Mesothelial cell of epicardium (in vitro differentiated cells): Measurements from ENCODE around the gene UTP14C. TPM values are rescaled to one million over a fixed set of nuclear protein-coding genes. Genes with fewer than 3 reads are reported as not detected.
"Not testable (repeated sequence)": the region's sequence is repeated elsewhere in the genome, so short reads cannot be mapped to it uniquely, and the experiment has no call there.

Experiments used
- DNase-seq, 2 experiments: peaks; one replicate each; pipeline ENCODE4 v3.0.0; 2021; ENCODE audit warnings: low spot score in 2 of 2; ENCODE audit not compliant: unreplicated experiment in 2 of 2
- H3K27ac Mint-ChIP-seq: 2 replicates; pipeline ENCODE4 v1.8.0; 2021; ENCODE audit warnings: mixed read lengths
- H3K27me3 Mint-ChIP-seq: 2 replicates; pipeline ENCODE4 v1.8.0; 2021; ENCODE audit warnings: low read depth, mixed read lengths
- H3K36me3 Mint-ChIP-seq: 2 replicates; pipeline ENCODE4 v1.8.0; 2021; ENCODE audit warnings: mixed read lengths
- H3K4me1 Mint-ChIP-seq: 2 replicates; pipeline ENCODE4 v1.8.0; 2021; ENCODE audit warnings: mixed read lengths
- H3K4me3 Mint-ChIP-seq: 2 replicates; pipeline ENCODE4 v1.8.0; 2021; ENCODE audit warnings: mild to moderate bottlenecking, moderate library complexity, mixed read lengths
- H3K9me3 Mint-ChIP-seq: 2 replicates; pipeline ENCODE4 v1.8.0; 2021; ENCODE audit warnings: mixed read lengths
- CTCF ChIP-seq: fragments of 200-600 bp; sonication (generic); IDR thresholded peaks from one replicate; pipeline ENCODE4 v1.5.0; 2021; ENCODE audit warnings: antibody characterized with exemption; ENCODE audit not compliant: unreplicated experiment
- total RNA-seq: library from RNA; stranded (reverse); gene quantifications from 3 replicates; pipeline ENCODE4 v1.2.1, GENCODE V29; 2021

Gene UTP14C
- total RNA-seq, 1 donor from 2014 or later = 27.1 TPM

DNA sequence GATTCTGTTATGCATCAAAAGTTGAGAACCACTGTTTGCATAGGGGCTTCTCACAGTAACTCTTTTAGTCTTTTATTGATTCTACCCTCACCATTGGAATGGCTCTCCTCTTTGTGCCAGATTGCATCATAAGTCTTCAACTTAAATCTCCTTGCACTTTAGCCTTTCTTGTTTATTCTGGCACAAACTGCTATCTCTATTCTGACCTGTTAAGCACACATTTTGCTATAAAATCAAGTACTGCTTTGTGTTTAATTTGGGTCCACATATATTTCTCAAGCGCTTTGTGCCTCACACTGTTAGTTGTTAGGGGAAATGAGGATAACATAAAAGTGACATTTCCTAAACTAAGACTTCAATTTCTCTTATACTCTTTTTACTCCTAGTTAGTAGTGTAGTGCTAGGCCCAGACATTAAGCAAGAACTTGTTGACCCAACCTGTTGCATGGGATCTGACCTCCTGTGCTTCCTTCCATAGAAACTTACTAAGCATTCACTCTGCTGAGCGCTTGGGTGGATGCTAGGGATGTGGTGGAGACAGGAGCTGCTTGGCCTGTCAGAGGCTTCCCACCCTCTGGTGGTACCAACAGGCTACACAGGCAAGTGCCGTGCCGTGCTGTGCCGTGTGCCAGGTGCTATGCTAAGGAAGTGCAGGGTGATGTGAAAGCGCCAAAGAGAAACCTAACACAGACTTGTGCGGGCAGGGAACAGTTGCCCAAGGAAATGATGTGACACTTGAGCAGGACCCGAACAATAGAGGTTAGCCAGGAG lies 1.2 kb downstream of the UTP14C start:
- H3K27ac Mint-ChIP-seq = no peak overlapping the region
- H3K36me3 Mint-ChIP-seq = peaks cover 79% of the 10 kb centered on the region
- DNase-seq = no peak
- H3K4me3 Mint-ChIP-seq = no peak overlapping the region
- H3K9me3 Mint-ChIP-seq = peaks cover 55% of the 10 kb centered on the region
- TF ChIP-seq CTCF = no peak
- no peaks in the 10 kb centered on the region for H3K27me3 Mint-ChIP-seq
- H3K4me1 Mint-ChIP-seq = no peaks in the 10 kb centered on the region

- TF ChIP-seq CTCF = no peak
- peaks cover 78% of the 10 kb centered on the region for H3K36me3 Mint-ChIP-seq
- H3K4me1 Mint-ChIP-seq = no peaks in the 10 kb centered on the region
- H3K9me3 Mint-ChIP-seq = peaks cover 58% of the 10 kb centered on the region
- no peaks in the 10 kb centered on the region for H3K27me3 Mint-ChIP-seq
- no peak overlapping the region for H3K27ac Mint-ChIP-seq
- no peak overlapping the region for H3K4me3 Mint-ChIP-seq
- no peak for DNase-seq
Observed at GRCh38 chr13:52026246-52026626, 1.7 kb downstream of the UTP14C start.

GRCh38 chr13:52027832-52028231 lies 3.3 kb downstream of the UTP14C start:
- no peak overlapping the region for H3K4me3 Mint-ChIP-seq
- H3K27ac Mint-ChIP-seq = no peak overlapping the region
- H3K9me3 Mint-ChIP-seq = peaks cover 58% of the 10 kb centered on the region
- no peaks in the 10 kb centered on the region for H3K27me3 Mint-ChIP-seq
- peaks cover 4% of the 10 kb centered on the region for H3K4me1 Mint-ChIP-seq
- peaks cover 74% of the 10 kb centered on the region for H3K36me3 Mint-ChIP-seq
- no peak for DNase-seq
- no peak for TF ChIP-seq CTCF

DNA sequence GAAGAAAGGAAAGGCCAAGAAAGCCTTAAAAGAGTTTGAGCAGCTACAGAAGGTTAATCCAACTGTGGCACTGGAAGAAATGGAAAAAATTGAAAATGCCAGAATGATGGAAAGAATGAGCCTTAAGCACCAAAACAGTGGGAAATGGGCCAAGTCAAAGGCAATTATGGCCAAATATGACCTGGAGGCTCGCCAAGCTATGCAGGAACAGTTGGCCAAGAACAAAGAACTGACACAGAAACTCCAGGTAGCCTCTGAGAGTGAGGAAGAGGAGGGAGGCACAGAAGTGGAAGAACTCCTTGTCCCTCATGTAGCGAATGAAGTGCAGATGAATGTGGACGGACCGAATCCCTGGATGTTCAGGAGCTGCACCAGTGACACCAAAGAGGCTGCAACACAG lies 5.1 kb downstream of the UTP14C start:
- Mint-ChIP-seq H3K36me3 (peaks cover 64% of the 10 kb centered on the region), H3K27me3 (no peaks in the 10 kb centered on the region), H3K4me3 (no peak overlapping the region), H3K4me1 (peaks cover 4% of the 10 kb centered on the region), H3K9me3 (peaks cover 55% of the 10 kb centered on the region), H3K27ac (no peak overlapping the region)
- no peak for TF ChIP-seq CTCF
- DNase-seq = no peak

DNA sequence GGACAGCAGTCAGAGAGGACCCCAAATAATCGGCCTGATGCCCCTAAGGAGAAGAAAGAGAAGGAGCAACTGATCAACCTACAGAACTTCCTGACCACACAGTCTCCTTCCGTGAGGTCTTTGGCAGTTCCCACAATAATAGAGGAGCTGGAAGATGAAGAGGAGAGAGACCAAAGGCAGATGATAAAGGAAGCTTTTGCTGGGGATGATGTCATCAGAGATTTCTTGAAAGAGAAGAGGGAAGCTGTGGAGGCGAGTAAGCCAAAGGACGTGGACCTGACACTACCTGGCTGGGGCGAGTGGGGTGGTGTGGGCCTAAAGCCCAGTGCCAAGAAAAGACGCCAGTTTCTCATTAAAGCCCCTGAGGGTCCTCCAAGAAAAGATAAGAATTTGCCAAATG lies 5.9 kb downstream of the UTP14C start:
- peaks cover 56% of the 10 kb centered on the region for H3K36me3 Mint-ChIP-seq
- not testable (repeated sequence) for H3K4me3 Mint-ChIP-seq

GRCh38 chr13:52033039-52033438 lies 8.5 kb downstream of the UTP14C start:
- peaks cover 38% of the 10 kb centered on the region for H3K36me3 Mint-ChIP-seq
- no peak overlapping the region for H3K4me3 Mint-ChIP-seq
- H3K27ac Mint-ChIP-seq = no peak overlapping the region
- H3K27me3 Mint-ChIP-seq = no peaks in the 10 kb centered on the region
- no peak for TF ChIP-seq CTCF
- DNase-seq = no peak
- peaks cover 33% of the 10 kb centered on the region for H3K9me3 Mint-ChIP-seq
- peaks cover 14% of the 10 kb centered on the region for H3K4me1 Mint-ChIP-seq

More for the DNA sequence above, 5.9 kb downstream of the UTP14C start:
- DNase-seq, H3K27me3 Mint-ChIP-seq, H3K27ac Mint-ChIP-seq: not testable (repeated sequence)
- Mint-ChIP-seq H3K4me1 (peaks cover 11% of the 10 kb centered on the region), H3K9me3 (peaks cover 51% of the 10 kb centered on the region)
